Measurements from ENCODE around the gene TP73. TPM values are rescaled to one million over a fixed set of nuclear protein-coding genes. Genes with fewer than 3 reads are reported as not detected.
"Not testable (repeated sequence)": the region's sequence is repeated elsewhere in the genome, so short reads cannot be mapped to it uniquely, and the experiment has no call there.

The TP73 gene
- total RNA-seq, 1 donor = not detected

DNA sequence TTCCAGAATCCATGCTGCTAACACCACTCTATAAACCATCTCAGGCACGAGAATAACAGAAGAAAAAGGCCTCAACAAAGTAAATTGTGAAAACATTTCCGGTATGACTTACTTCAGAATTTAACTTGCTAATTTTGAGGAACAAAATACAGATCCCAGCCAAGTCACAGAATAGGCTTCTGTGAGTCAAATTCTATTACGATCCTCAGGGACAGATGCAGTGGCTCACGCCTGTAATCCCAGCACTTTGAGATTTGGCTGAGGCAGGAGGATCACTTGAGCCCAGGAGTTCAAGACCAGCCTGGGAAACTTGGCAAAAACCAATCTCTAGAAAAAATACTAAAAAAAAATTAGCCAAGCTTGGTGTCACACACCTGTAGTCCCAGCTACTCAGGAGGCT, 91.1 kb downstream of the TP73 start:
- Histone ChIP-seq H3K9me3 (ENCODE audit: low read depth, low read length) (no peaks in the 10 kb centered on the region), H3K4me1 (ENCODE audit: insufficient read depth, low read length) (peaks cover 14% of the 10 kb centered on the region), H3K27me3 (ENCODE audit: insufficient read depth, low read length) (no peaks in the 10 kb centered on the region), H3K4me3 (ENCODE audit: low read length) (no peak overlapping the region)

DNA sequence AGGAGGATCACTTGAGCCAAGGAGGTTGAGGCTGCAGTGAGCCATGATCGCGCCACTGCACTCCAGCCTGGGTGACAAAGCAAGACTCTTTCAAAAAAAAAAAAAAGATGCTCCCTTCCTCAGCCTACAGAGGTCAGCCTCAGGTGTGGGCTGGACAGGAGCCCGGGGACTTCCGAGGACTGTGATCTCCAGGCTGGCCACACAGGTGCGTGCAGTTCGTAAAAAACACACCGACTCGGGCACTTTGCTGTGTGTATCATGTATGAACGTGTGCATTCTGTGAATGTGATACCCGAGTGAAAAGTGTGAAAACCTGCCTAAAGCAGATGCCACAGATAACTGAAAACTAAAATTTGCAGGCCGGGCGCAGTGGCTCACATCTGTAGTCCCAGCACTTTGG, 91.5 kb downstream of the TP73 start:
- Histone ChIP-seq H3K9me3 (ENCODE audit: low read depth, low read length) (no peaks in the 10 kb centered on the region), H3K4me1 (ENCODE audit: insufficient read depth, low read length) (peaks cover 14% of the 10 kb centered on the region), H3K27me3 (ENCODE audit: insufficient read depth, low read length) (no peaks in the 10 kb centered on the region), H3K4me3 (ENCODE audit: low read length) (no peak overlapping the region)

DNA sequence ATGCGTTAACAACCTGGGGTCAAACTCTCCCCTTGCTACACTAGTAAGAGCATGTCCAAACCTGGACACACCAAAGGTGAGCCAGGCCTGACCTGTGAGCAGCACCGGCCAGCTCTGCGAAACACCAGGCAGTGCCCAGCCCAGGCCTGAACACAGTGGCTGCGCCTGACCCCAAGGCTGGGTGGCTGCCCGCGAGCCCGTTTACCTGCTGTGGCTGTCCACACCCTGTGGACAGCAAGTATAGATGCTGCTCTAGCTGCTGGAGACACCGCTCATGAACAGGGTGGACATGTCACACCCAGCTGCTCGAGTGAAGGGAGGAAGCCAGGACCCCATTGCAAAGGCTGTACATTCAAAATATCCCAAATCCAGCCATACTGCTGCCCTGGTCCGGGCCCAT, 92.3 kb downstream of the TP73 start:
- no peaks in the 10 kb centered on the region for H3K27me3 ChIP-seq (ENCODE audit: insufficient read depth, low read length)
- H3K4me1 ChIP-seq (ENCODE audit: insufficient read depth, low read length) = peaks cover 14% of the 10 kb centered on the region
- no peak overlapping the region for H3K4me3 ChIP-seq (ENCODE audit: low read length)
- H3K9me3 ChIP-seq (ENCODE audit: low read depth, low read length) = no peaks in the 10 kb centered on the region

DNA sequence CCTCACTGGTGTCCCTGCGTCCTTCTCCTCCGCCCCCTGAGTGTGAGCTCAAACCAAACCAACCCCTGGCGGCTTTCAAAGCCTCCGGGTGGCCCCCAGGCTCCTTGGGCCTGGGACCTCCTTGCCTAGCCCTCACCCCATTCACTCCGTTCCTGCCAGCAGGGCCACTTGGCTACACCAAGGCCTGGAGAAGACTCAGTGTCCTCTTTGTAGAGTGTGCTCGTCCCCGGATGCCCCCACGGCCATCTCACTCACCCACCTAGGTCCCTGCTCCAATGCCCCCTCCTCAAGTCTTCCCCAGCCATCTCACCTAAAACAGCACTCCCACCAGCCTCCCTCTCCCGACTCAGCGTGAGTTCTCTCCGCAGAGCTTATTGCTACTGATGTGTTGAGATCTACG, 92.8 kb downstream of the TP73 start:
- Histone ChIP-seq H3K27me3 (ENCODE audit: insufficient read depth, low read length) (no peaks in the 10 kb centered on the region), H3K9me3 (ENCODE audit: low read depth, low read length) (no peaks in the 10 kb centered on the region), H3K4me1 (ENCODE audit: insufficient read depth, low read length) (peaks cover 14% of the 10 kb centered on the region), H3K4me3 (ENCODE audit: low read length) (no peak overlapping the region)

DNA sequence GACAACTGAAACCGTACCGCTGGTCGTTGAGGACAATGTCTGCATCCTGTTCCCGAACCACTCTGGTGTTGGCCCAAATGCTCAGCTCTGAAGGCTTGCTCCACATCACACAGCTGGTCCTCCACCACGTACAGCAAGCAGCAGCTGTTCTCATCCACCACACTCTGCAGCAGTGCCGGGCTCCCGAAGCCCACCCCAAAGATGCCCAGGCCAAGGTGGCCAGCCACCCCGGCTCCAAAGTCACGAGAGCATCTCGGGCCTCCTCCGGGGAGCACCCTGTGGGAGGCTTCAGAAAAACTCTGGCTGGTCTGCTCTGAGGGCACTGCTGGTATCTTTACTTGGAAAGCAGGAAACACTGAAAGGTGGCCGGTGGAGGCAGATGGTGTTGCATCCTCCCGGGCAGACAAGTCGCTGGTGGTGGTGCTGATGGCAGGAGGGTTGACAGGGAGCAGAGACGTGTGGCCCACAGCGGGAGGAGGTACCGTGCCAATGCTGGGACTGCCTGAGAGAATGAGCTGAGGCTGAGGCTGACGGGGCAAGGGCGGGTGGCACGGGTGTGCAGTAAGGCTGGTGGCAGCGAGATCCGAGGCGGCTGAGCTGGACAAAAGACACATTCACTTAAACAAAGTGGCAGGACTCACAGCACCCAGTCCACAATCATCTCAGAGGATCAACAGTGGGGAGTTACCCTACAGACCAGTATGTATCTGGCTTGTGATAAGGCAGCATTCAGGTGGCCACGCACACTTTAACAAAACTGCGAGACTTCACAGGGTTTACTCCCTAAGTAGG, 93.5 kb downstream of the TP73 start:
- Histone ChIP-seq H3K4me1 (ENCODE audit: insufficient read depth, low read length) (peaks cover 14% of the 10 kb centered on the region), H3K4me3 (ENCODE audit: low read length) (no peak overlapping the region), H3K9me3 (ENCODE audit: low read depth, low read length) (no peaks in the 10 kb centered on the region), H3K27me3 (ENCODE audit: insufficient read depth, low read length) (no peaks in the 10 kb centered on the region)

DNA sequence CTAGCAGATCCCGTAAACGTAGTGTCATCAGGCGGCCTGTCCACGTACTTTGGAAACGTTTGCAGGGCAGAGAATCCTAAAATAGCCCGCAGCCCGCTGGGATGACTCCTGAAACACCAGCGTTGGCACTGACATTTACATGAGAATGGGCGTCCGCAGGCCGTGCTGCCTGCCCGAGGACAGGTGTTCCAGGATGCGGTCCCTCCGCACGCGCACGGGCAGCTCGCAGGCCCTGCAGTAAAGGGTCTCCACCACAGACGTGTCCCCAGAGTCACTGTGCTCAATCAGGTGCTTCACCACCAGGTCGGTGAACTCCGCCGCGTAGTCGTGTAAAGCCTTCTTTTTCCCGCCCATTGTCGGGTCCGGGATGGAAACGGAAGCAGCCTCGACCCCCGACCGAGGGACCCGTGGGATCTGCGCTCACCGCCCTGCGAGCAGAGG, 94.1 kb downstream of the TP73 start:
- Histone ChIP-seq H3K4me1 (ENCODE audit: insufficient read depth, low read length) (peaks cover 14% of the 10 kb centered on the region), H3K9me3 (ENCODE audit: low read depth, low read length) (no peaks in the 10 kb centered on the region), H3K27me3 (ENCODE audit: insufficient read depth, low read length) (no peaks in the 10 kb centered on the region), H3K4me3 (ENCODE audit: low read length) (no peak overlapping the region)

DNA sequence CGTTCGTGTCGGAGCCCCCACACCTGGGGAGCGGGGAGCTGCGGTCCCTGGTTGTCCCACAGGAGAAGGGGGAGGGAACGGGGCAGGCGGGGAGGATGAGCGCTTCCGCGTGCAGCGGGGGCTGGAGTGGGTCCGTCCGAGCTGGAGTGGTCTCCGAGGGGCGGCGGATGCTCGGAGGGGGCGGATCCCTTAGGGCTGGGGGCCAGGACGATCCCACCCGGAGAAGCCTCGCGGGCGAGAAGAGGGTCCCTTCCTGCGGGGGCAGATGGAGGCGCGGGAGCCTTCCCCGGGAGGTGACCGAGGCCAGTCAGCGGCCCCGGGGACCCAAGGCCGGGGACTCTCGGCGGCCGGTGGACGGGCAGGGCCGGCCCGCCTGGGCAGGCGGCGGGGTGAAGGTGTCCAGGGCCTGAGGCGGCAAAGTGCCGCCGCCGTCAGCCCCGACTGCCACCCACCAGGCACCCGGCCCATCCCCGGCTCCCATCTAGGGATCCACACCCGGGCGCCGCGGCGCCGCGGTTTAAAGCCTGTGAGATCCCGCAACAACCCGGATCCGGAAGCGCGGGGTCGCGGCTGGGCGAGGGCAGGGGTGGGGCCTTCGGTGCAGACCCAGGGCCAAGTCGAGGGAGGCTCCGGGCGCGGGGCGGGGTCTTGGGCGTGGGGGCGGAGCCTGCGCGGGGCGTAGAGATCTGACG, 94.7 kb downstream of the TP73 start:
- peak overlapping the region; percentile 51 for H3K4me3 ChIP-seq (ENCODE audit: low read length)
- H3K27me3 ChIP-seq (ENCODE audit: insufficient read depth, low read length) = no peaks in the 10 kb centered on the region
- no peaks in the 10 kb centered on the region for H3K9me3 ChIP-seq (ENCODE audit: low read depth, low read length)
- peaks cover 14% of the 10 kb centered on the region for H3K4me1 ChIP-seq (ENCODE audit: insufficient read depth, low read length)

DNA sequence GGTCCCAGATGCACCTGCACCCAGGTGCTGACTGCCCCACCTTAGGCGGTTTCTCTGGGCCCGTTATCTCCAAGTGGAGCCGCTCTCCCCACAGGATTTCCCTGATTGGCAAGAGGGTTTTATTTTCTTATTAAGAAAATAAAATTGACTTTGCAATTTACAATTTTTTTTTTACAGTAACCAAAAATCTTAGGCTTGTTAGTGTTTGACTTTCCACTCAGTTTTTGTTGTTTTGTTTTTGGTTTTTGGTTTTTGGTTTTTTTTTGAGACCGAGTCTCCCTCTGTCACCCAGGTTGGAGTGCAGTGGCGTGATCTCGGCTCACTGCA, 95.2 kb downstream of the TP73 start:
- H3K9me3 ChIP-seq (ENCODE audit: low read depth, low read length) = no peaks in the 10 kb centered on the region
- peak overlapping the region; percentile 51 for H3K4me3 ChIP-seq (ENCODE audit: low read length)
- H3K4me1 ChIP-seq (ENCODE audit: insufficient read depth, low read length) = peaks cover 14% of the 10 kb centered on the region
- H3K27me3 ChIP-seq (ENCODE audit: insufficient read depth, low read length) = no peaks in the 10 kb centered on the region

DNA sequence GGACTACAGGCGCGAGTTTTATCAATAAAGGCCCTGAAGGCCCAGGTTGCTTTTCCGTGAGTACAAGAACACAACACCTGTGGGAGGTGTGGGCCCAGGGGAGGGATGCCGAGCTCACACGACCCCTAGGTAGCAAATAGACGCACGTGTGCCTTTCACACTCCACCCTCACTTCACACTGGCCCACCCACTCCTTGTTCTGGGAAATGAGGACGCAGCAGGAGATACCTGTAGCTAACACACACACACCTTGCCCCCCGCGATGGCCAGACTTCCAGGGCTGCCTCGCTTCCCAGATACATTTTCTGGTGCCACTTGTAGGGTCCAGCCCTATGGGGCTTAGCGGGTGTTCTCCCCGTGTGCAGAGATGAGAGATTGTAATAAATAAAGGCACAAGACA, 95.6 kb downstream of the TP73 start:
- H3K4me3 ChIP-seq (ENCODE audit: low read length) = no peak overlapping the region

DNA sequence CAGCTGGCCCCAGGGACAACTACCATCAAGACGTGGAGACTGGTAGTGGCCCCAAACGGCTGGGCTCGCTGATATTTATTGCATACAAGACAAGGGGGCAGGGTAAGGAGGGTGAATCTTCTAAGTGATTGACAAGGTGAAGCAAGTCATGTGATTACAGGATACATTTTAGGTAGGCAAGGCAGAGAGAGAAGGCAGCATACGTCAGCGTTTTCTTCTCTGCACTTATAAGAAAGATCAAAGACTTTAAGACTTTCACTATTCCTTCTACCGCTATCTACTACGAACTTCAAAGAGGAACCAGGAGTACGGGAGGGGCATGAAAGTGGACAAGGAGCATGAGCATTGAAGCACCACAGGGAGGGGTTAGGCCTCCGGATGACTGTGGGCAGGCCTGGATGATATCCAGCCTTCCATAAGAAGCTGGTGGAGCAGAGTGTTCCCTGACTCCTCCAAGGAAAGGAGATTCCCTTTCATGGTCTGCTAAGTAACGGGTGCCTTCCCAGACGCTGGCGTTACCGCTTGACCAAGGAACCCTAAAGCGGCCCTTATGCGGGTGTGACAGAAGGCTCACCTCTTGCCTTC, 96.1 kb downstream of the TP73 start:
- H3K4me3 ChIP-seq (ENCODE audit: low read length); H3K9me3 ChIP-seq (ENCODE audit: low read depth, low read length); H3K27me3 ChIP-seq (ENCODE audit: insufficient read depth, low read length): not testable (repeated sequence)
- H3K4me1 ChIP-seq (ENCODE audit: insufficient read depth, low read length) = peaks cover 14% of the 10 kb centered on the region

More for the DNA sequence above, 95.6 kb downstream of the TP73 start:
- Histone ChIP-seq H3K9me3 (ENCODE audit: low read depth, low read length) (no peaks in the 10 kb centered on the region), H3K4me1 (ENCODE audit: insufficient read depth, low read length) (peaks cover 14% of the 10 kb centered on the region), H3K27me3 (ENCODE audit: insufficient read depth, low read length) (no peaks in the 10 kb centered on the region)

DNA sequence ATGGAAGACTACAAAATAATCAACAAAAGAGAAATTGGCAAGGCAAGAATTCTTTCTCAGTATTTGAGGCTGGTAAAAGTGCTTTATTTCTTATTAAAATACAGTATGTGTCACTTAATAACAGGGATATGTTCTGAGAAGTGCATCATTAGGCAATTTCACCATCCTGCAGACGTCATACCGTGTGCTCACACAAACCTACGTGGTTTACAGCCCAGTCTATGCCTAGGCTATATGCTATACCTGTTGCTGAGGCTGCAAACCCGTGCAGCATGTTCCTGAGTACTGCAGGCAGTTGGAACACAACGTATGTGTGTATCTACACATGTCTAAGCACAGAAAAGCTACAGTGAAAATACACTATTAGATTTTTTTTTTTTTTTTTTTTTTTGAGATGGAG, 97.2 kb downstream of the TP73 start:
- H3K4me3 ChIP-seq (ENCODE audit: low read length) = no peak overlapping the region
- peaks cover 14% of the 10 kb centered on the region for H3K4me1 ChIP-seq (ENCODE audit: insufficient read depth, low read length)
- no peaks in the 10 kb centered on the region for H3K9me3 ChIP-seq (ENCODE audit: low read depth, low read length)
- H3K27me3 ChIP-seq (ENCODE audit: insufficient read depth, low read length) = no peaks in the 10 kb centered on the region

DNA sequence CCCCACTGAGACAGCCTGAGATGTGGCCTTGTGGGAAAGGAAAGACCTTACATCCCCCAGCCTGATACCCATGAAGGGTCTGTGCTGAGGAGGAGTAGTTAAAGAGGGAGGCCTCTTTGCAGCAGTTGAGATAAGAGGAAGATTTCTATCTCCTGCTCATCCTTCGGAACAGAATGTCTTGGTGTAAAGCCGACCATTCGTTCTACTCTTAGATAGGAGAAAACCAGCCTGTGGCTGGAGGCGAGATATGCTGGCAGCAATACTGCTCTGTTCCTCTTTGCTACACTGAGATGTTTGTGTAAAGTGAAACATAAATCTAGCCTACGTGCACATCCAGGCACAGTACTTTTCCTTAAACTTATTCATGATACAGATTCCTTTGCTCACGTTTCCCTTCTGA, 98.4 kb downstream of the TP73 start:
- no peaks in the 10 kb centered on the region for H3K9me3 ChIP-seq (ENCODE audit: low read depth, low read length)
- H3K27me3 ChIP-seq (ENCODE audit: insufficient read depth, low read length) = no peaks in the 10 kb centered on the region
- H3K4me1 ChIP-seq (ENCODE audit: insufficient read depth, low read length) = peaks cover 14% of the 10 kb centered on the region
- no peak overlapping the region for H3K4me3 ChIP-seq (ENCODE audit: low read length)

DNA sequence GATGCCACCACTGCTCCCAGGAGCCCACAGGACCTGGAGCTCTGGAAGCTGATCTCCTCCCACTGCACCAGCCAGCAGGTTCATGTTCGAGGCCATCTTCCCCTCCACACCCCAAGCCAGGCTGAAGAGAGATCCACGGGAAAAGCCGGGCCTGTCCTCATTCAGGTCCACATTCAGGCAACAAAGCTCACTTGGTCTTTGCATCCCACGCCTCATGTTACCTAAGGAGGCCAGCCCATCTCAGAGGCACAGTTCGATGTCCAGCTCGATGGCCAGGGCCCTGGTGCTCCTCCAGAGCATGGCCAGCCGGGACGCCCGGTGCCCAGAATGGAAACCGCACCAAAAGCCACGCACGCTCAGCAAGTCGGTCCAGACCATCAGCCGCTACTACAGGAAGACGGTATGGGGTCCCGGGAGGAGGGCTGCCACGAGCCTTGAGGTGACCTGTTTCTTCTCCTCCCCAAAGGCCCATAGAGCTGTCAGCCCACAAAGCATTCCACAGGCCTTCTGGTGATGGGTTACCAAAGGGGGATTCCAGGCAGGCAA, 100.2 kb downstream of the TP73 start, which contains the start of gene CCDC27:
Gene CCDC27, plus strand, starts transcription at position 51 of the 546 bp plus-strand sequence. Its CDS starts 32 bp downstream, at position 83.
- Histone ChIP-seq H3K9me3 (ENCODE audit: low read depth, low read length) (no peaks in the 10 kb centered on the region), H3K27me3 (ENCODE audit: insufficient read depth, low read length) (no peaks in the 10 kb centered on the region), H3K4me1 (ENCODE audit: insufficient read depth, low read length) (peaks cover 7% of the 10 kb centered on the region), H3K4me3 (ENCODE audit: low read length) (no peak within 1 kb of the TSS)

DNA sequence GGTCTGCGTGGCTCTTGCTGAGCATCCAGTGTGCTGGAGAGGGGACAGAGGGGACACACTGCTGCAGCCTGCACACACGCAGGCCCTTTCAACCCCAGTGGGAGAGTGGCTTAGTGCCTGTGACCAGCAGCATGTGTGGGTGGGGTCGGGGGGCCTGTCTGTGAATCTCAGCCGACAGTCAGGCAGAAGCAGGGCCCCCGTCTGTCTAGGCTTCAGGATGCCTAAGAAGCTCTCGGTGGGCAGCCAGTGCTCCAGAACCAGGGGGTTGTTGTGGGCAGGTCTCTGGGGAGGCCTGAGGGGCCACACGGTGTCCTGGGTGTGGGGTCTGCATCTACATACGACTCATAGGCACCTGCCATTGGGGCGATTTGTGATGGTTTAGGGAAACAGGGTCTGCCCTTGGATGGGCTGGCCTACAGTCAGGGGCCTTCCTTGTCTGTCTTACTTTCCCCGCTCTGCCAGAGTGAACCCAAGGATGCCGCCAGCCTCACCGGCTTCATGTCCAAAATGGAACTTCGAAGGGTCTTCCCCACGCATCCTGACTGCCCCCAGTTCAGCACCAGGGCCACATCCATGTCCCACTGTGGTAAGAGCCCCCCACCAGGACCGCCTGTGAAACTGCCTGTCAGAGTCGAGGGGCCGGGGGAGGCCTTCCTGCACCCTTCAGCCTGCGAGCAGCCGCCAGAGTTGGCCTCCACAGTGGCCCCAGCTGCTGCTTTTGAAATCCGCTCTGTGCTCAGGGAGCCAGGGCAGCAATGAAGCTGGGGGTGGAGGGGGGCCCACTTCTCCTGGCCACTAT, 101.5 kb downstream of the TP73 start:
- H3K4me1 ChIP-seq (ENCODE audit: insufficient read depth, low read length) = no peaks in the 10 kb centered on the region

DNA sequence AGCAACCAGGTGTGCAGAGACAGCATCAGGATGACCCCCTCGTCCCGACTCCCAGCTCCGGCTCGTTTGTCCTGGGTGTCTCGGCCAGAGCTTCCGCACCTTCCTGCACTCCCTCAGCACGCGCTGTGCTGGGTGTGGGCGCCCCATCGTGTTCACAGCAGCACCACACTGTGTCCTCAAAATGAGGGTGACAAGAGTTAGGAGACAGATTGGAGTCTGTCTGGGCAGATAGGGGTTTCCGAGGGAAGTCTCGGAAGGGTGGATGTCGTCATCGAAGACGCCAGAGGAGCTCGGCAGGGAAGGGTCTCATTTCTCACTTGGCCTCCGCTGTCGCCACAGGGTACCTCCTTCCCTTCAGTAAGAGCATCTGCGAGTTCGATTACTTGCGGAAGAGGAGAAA, 104.1 kb downstream of the TP73 start:
- H3K27me3 ChIP-seq (ENCODE audit: insufficient read depth, low read length) = no peaks in the 10 kb centered on the region
- no peaks in the 10 kb centered on the region for H3K9me3 ChIP-seq (ENCODE audit: low read depth, low read length)
- H3K4me3 ChIP-seq (ENCODE audit: low read length) = no peak overlapping the region
- H3K4me1 ChIP-seq (ENCODE audit: insufficient read depth, low read length) = no peaks in the 10 kb centered on the region

More for the DNA sequence above, 101.5 kb downstream of the TP73 start:
- H3K27me3 ChIP-seq (ENCODE audit: insufficient read depth, low read length) = no peaks in the 10 kb centered on the region
- H3K4me3 ChIP-seq (ENCODE audit: low read length) = no peak overlapping the region
- H3K9me3 ChIP-seq (ENCODE audit: low read depth, low read length) = no peaks in the 10 kb centered on the region

Data from mononuclear cell (primary cell).